Muscle layer of colon (tissue), 2 donors: Measurements from ENCODE around the gene WNT2.

ENCODE experiments used
- H3K27ac ChIP-seq: one replicate; pipeline ENCODE4 v1.7.0; 2013; ENCODE audit warnings: low read depth, mild to moderate bottlenecking, low read length, moderate library complexity
- H3K27me3 ChIP-seq, 2 donors: one replicate each; pipeline ENCODE4 v1.7.0; 2013; ENCODE audit warnings: low read length in 2 of 2, mild to moderate bottlenecking in 2 of 2; ENCODE audit not compliant: insufficient read depth in 2 of 2, control insufficient read depth in 1 of 2
- H3K36me3 ChIP-seq: one replicate; pipeline ENCODE4 v1.7.0; 2013; ENCODE audit warnings: mild to moderate bottlenecking, low read length; ENCODE audit not compliant: insufficient read depth
- H3K4me1 ChIP-seq: one replicate; pipeline ENCODE4 v1.7.0; 2013; ENCODE audit warnings: mild to moderate bottlenecking, low read length; ENCODE audit not compliant: insufficient read depth
- H3K4me3 ChIP-seq, 2 donors: one replicate each; pipeline ENCODE4 v1.7.0; 2013; ENCODE audit warnings: low read length in 2 of 2, low read depth in 1 of 2, mild to moderate bottlenecking in 1 of 2, moderate library complexity in 1 of 2
- H3K9ac ChIP-seq: one replicate; pipeline ENCODE4 v1.7.0; 2013; ENCODE audit warnings: low read length
- H3K9me3 ChIP-seq: one replicate; pipeline ENCODE4 v1.7.0; 2013; ENCODE audit warnings: mild to moderate bottlenecking, low read length
- donor health status: abdominal sarcoma.
- donor health status: Adenocarcinoma of cecum.

Gene WNT2

DNA sequence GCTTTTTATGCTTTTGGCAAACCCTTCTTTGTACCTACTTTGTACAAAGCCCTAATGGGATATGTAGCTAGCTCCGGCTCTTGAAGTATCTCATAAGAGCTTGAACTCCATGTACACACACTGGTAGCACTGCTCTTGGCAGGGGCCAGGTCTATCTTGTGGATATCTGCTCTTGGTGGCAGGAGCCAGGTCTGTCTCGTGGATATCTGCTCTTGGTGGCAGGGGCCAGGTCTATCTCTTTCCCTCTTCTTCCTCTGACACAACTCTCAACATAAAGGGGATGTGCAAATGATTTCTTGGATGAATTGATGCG lies 91.9 kb downstream of the WNT2 start:
- no peak overlapping the region for H3K9ac ChIP-seq
- no peak overlapping the region for H3K27ac ChIP-seq
- H3K36me3 ChIP-seq = peaks cover 5% of the 10 kb centered on the region

DNA sequence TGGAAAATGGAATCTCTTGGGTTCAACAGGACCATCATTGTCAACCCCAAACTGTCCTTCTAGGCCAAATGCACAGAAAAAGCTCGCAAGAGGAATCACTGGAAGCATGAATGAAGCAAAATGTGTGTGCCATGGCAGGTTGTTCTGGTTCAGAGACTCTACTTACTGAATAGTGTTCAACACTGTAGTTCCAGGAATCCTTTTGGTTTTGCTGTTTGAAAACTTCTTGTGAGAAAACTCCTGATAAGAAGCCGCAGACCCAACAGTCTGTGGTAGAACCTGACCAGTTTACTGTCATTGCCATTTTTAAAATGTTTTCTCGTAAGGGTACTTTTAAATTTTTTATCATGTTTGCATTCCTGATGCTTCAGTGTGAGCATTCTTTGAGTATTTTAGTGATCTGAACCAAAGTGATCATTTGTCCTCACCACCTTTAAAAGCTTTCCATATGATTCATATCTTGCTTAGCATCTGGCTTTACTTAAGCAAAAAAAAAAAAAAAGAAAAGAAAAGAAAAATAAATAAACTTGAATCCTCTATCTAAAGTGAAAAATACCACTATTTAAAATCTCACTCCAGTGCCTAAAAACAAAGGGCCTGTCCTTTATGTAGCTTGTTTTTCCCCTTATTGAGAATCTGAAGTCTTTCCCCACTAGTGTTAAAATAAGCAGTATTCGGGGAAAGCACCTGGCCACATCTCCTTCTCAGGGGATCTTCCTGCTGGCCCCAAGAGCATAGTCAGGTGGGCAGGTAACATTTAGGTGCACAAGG lies 92.4 kb downstream of the WNT2 start:
- no peaks in the 10 kb centered on the region for H3K4me1 ChIP-seq
- H3K36me3 ChIP-seq = peaks cover 5% of the 10 kb centered on the region
- no peaks in the 10 kb centered on the region for H3K27me3 ChIP-seq
- H3K9me3 ChIP-seq = no peaks in the 10 kb centered on the region
- H3K27ac ChIP-seq = no peak overlapping the region
- no peak overlapping the region for H3K9ac ChIP-seq
- no peak overlapping the region for H3K4me3 ChIP-seq

More for the DNA sequence above, 91.9 kb downstream of the WNT2 start:
- Histone ChIP-seq H3K4me1 (no peaks in the 10 kb centered on the region), H3K9me3 (no peaks in the 10 kb centered on the region), H3K4me3 (no peak overlapping the region), H3K27me3 (no peaks in the 10 kb centered on the region)

DNA sequence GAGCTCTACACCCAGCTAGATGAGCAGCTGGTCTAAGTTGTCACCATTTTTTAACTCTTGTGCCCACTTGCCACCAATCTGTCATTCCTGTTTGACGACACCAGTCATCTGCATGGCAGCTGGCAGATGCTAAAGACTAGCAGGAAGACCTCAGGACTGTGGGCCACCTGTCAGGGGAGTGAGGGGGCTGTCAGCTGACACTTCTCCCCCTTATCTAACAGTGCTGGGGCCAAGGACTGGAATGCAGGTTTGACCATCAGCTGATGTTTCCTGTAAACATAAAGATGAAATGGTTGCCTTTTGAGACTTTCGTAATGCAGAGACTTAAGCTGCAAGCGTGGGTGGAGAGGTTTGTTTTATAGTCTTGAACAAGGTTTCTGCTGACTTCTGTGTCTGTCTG lies 93.5 kb downstream of the WNT2 start:
- no peak overlapping the region for H3K27ac ChIP-seq
- H3K9ac ChIP-seq = no peak overlapping the region
- peaks cover 9% of the 10 kb centered on the region for H3K36me3 ChIP-seq
- H3K4me1 ChIP-seq = no peaks in the 10 kb centered on the region
- H3K4me3 ChIP-seq = no peak overlapping the region
- no peaks in the 10 kb centered on the region for H3K27me3 ChIP-seq
- H3K9me3 ChIP-seq = no peaks in the 10 kb centered on the region

DNA sequence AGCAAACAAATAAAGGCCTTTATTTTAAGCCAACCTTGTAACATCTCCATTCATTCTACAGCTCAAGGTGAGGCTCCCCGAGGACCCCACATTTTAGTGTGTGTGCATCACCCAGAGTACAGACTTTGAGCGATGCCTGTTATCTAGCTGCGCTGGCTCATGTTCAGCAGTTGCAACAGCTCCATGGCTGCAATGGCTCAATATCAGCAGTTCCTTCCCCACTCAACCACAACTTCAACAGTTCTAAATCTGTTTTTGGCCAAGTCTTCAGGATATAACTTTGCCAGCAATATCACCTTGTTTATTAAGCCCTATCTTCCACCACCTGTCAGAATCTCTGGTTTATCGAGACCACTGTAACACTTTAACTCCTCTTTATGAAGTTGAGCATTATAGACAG lies 95.8 kb downstream of the WNT2 start:
- Histone ChIP-seq H3K4me3 (no peak overlapping the region), H3K27me3 (no peaks in the 10 kb centered on the region), H3K36me3 (peaks cover 14% of the 10 kb centered on the region), H3K27ac (no peak overlapping the region), H3K4me1 (no peaks in the 10 kb centered on the region), H3K9ac (no peak overlapping the region), H3K9me3 (no peaks in the 10 kb centered on the region)

DNA sequence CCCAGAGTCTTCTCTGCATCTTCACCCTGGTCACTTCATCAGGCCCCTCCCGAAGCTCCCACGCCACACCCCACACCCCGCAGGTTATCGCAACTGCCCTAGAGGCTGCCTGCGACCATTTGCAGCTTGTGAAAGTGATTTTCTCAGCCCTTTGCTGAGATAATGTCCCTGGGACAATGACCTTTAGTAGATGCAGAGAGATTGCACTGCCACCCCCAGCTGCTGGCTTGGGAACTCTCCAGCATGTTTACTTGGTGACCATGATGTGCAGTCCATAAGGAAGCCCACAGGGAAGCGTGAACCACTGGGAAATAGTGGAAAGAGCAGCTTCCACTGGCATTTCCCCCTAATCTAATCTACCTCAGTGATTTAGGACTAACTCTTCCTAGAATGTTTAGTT lies 97.3 kb downstream of the WNT2 start:
- Histone ChIP-seq H3K27ac (no peak overlapping the region), H3K9me3 (no peaks in the 10 kb centered on the region)

More for the DNA sequence above, 97.3 kb downstream of the WNT2 start:
- Histone ChIP-seq H3K27me3 (no peaks in the 10 kb centered on the region), H3K4me1 (no peaks in the 10 kb centered on the region), H3K4me3 (no peak overlapping the region), H3K36me3 (peaks cover 14% of the 10 kb centered on the region), H3K9ac (no peak overlapping the region)
